Subcutaneous abdominal adipose tissue (tissue), 5 donors: Measurements from ENCODE around the gene BACE2.

Source experiments
- H3K27ac ChIP-seq: one replicate; pipeline ENCODE4 v1.7.0; 2013; ENCODE audit warnings: low read depth, mild to moderate bottlenecking, inconsistent platforms, low read length, moderate library complexity
- H3K27me3 ChIP-seq, 5 donors: one replicate each; pipeline ENCODE4 v1.7.0; 2013; ENCODE audit warnings: low read length in 5 of 5, inconsistent platforms in 1 of 5; ENCODE audit not compliant: control insufficient read depth in 5 of 5, insufficient read depth in 4 of 5
- H3K36me3 ChIP-seq, 5 donors: one replicate each; pipeline ENCODE4 v1.7.0; 2013; ENCODE audit warnings: low read length in 5 of 5; ENCODE audit not compliant: control insufficient read depth in 5 of 5, insufficient read depth in 5 of 5
- H3K4me1 ChIP-seq, 5 donors: one replicate each; pipeline ENCODE4 v1.7.0; 2013; ENCODE audit warnings: low read length in 5 of 5, mild to moderate bottlenecking in 3 of 5, moderate library complexity in 1 of 5; ENCODE audit not compliant: control insufficient read depth in 5 of 5, insufficient read depth in 5 of 5
- H3K4me3 ChIP-seq, 5 donors: one replicate each; pipeline ENCODE4 v1.7.0; 2013; ENCODE audit warnings: low read length in 5 of 5, low read depth in 1 of 5
- H3K9ac ChIP-seq, 5 donors: one replicate each; pipeline ENCODE4 v1.7.0; 2013; ENCODE audit warnings: low read length in 5 of 5, mild to moderate bottlenecking in 4 of 5, moderate library complexity in 3 of 5
- H3K9me3 ChIP-seq, 5 donors: one replicate each; pipeline ENCODE4 v1.7.0; 2013; ENCODE audit warnings: low read length in 5 of 5; ENCODE audit not compliant: control insufficient read depth in 5 of 5
- donor health status: healthy.
- donor health status: healthy.
- donor health status: healthy.
- donor health status: healthy.
- donor health status: healthy.

Gene BACE2

DNA sequence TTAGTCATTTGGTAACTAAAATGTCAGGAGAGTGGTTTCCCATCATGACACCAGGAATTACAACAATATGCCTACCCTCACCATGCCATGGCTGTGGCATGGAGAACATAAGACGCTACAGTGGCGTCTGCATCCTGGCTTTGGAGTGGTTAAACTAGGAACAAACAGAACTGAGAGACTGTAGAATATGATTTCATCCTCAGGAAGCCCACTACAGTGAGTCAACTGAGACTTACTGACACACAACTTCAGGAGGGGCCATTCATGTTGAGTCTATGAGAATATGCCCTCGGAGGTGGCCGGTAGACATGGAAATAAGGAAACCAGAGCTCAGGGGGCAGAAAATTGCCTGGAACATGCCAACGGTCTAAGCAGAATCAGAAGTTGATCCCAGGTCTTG, 5.9 kb upstream of the BACE2 start:
- Histone ChIP-seq H3K9ac (no peak overlapping the region), H3K27me3 (peaks cover 0 to 2% (median 0%) of the 10 kb centered on the region in 5 donors), H3K27ac (no peak overlapping the region), H3K4me1 (peaks cover 0 to 4% (median under 1%) of the 10 kb centered on the region in 5 donors), H3K9me3 (peaks cover 0 to 6% (median 4%) of the 10 kb centered on the region in 5 donors), H3K36me3 (no peaks in the 10 kb centered on the region), H3K4me3 (no peak overlapping the region)

DNA sequence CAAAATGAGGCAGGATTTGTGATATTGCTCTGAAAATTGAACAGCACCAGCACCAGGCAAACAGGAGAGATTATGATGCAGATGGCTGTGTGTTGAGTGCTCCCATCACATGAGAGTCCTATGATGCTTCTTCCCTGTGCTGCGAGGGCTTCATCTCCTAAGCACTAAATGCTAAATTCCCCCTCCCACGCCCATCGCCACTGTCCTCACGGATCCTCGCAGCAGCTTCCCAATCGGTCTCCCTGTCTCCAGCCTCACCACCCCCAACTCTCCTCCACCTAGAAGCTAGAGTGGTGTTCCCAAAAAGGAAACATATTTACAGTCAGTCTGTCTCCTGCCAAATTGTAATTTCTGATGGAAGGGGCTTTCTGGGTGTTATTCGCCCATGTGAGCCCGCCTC, 4.9 kb upstream of the BACE2 start:
- H3K4me3 ChIP-seq: no peak overlapping the region
- H3K9ac ChIP-seq: no peak overlapping the region
- no peak overlapping the region for H3K27ac ChIP-seq
- peaks cover 0 to 2% (median 0%) of the 10 kb centered on the region in 5 donors for H3K27me3 ChIP-seq
- peaks cover 0 to 4% (median 3%) of the 10 kb centered on the region in 5 donors for H3K9me3 ChIP-seq
- peaks cover 0 to 6% (median 2%) of the 10 kb centered on the region in 5 donors for H3K4me1 ChIP-seq
- no peaks in the 10 kb centered on the region for H3K36me3 ChIP-seq

GRCh38 chr21:41164052-41164451, 3.9 kb upstream of the BACE2 start:
- Histone ChIP-seq H3K36me3 (no peaks in the 10 kb centered on the region), H3K4me1 (peaks cover 0 to 14% (median 9%) of the 10 kb centered on the region in 5 donors), H3K27ac (no peak overlapping the region), H3K9me3 (no peaks in the 10 kb centered on the region), H3K9ac (no peak overlapping the region), H3K4me3 (no peak overlapping the region), H3K27me3 (peaks cover 0 to 2% (median 0%) of the 10 kb centered on the region in 5 donors)

- Histone ChIP-seq H3K27me3 (peaks cover 0 to 2% (median 0%) of the 10 kb centered on the region in 5 donors), H3K9me3 (no peaks in the 10 kb centered on the region), H3K27ac (no peak overlapping the region), H3K9ac (no peak overlapping the region), H3K36me3 (no peaks in the 10 kb centered on the region), H3K4me1 (peaks cover 0 to 23% (median 16%) of the 10 kb centered on the region in 5 donors), H3K4me3 (no peak overlapping the region)
These were observed 2.8 kb upstream of the BACE2 start for GRCh38 chr21:41164981-41165655.

- no peaks in the 10 kb centered on the region for H3K9me3 ChIP-seq
- H3K9ac ChIP-seq: peak overlapping the region in 2 of 5 donors; percentile 39 to 77
- H3K27me3 ChIP-seq: peaks cover 0 to 2% (median 0%) of the 10 kb centered on the region in 5 donors
- no peaks in the 10 kb centered on the region for H3K36me3 ChIP-seq
- H3K4me1 ChIP-seq: peaks cover 0 to 32% (median 18%) of the 10 kb centered on the region in 5 donors
- H3K27ac ChIP-seq: peak overlapping the region; percentile 72
- peak overlapping the region; percentile 48 to 77 (median 72) for H3K4me3 ChIP-seq
These were observed 1.1 kb upstream of the BACE2 start for GRCh38 chr21:41166884-41167283.

- Histone ChIP-seq H3K36me3 (no peaks in the 10 kb centered on the region), H3K4me3 (peak overlapping the region; percentile 62 to 75 (median 69)), H3K9ac (peak overlapping the region in 4 of 5 donors; percentile 61 to 76 (median 72)), H3K27me3 (peaks cover 0 to 2% (median 0%) of the 10 kb centered on the region in 5 donors), H3K9me3 (no peaks in the 10 kb centered on the region), H3K27ac (peak overlapping the region; percentile 67), H3K4me1 (peaks cover 0 to 41% (median 20%) of the 10 kb centered on the region in 5 donors)
These were observed 664 bp downstream of the BACE2 start for GRCh38 chr21:41168391-41169257.

- Histone ChIP-seq H3K4me1 (peaks cover 0 to 41% (median 20%) of the 10 kb centered on the region in 5 donors), H3K9ac (peak overlapping the region in 3 of 5 donors; percentile 26 to 59 (median 52)), H3K27ac (peak overlapping the region; percentile 60), H3K36me3 (no peaks in the 10 kb centered on the region), H3K27me3 (peaks cover 0 to 2% (median 0%) of the 10 kb centered on the region in 5 donors), H3K9me3 (no peaks in the 10 kb centered on the region), H3K4me3 (peak overlapping the region; percentile 62 to 75 (median 68))
These were observed 1.3 kb downstream of the BACE2 start for GRCh38 chr21:41169258-41169576.

DNA sequence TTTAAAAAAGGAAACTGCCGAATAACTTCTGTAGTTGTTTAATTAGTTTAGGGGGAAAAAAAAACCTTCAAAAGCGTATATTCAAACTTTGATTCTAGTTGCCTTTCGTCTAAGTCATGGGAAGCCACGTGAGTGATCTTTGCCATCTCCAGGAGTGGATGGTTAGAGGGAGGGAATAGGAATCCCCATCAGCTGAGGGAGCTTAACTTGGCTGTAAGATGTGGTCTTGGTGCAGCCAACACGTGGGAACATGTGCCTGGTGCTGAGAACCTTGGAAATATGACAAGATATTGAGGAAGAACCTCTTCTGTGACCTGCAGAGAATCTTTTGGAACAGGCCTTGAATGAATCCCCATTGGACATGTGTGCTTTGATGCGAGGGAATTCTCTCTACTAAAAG, 1.7 kb downstream of the BACE2 start:
- H3K27ac ChIP-seq: no peak overlapping the region
- peaks cover 0 to 2% (median 0%) of the 10 kb centered on the region in 5 donors for H3K27me3 ChIP-seq
- H3K4me1 ChIP-seq: peaks cover 0 to 41% (median 20%) of the 10 kb centered on the region in 5 donors
- peak overlapping the region in 1 of 5 donors; percentile 11 for H3K9ac ChIP-seq
- peak overlapping the region in 2 of 5 donors; percentile 68 to 72 for H3K4me3 ChIP-seq
- H3K36me3 ChIP-seq: no peaks in the 10 kb centered on the region
- no peaks in the 10 kb centered on the region for H3K9me3 ChIP-seq

DNA sequence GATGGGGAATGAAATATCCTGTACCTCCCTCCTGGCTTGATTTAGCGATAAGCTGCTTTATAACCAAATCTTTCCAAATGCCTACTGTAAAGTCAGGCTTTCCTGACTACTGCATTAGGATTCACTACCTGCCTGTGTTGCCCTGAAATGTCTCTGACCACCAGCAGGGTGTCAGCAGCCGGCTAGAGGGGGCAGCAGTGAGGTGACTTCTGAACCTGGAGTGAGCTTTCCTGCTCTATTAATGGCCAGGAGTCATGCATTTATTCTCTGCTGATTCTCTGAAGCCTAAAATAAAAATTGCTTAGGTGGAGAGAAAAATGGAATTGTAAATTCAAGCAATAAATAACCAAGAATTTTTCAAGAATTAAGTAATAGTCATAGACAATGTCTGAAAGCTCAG, 2.5 kb downstream of the BACE2 start:
- no peak overlapping the region for H3K9ac ChIP-seq
- H3K4me3 ChIP-seq: peak overlapping the region in 1 of 5 donors; percentile 22
- no peaks in the 10 kb centered on the region for H3K9me3 ChIP-seq
- H3K27me3 ChIP-seq: peaks cover 0 to 2% (median 0%) of the 10 kb centered on the region in 5 donors
- H3K4me1 ChIP-seq: peaks cover 0 to 41% (median 20%) of the 10 kb centered on the region in 5 donors
- no peaks in the 10 kb centered on the region for H3K36me3 ChIP-seq
- peak overlapping the region; percentile 57 for H3K27ac ChIP-seq
